AG09309 (cell line): ENCODE measurements around the gene NAMPT.

ENCODE experiments used
- DNase-seq: peaks from one replicate; pipeline ENCODE4 v3.0.0-alpha.2; 2010; ENCODE audit warnings: low read depth
- H3K4me3 ChIP-seq: 2 replicates; pipeline ENCODE4 v1.5.1; 2011; ENCODE audit warnings: mild to moderate bottlenecking, low read depth, low read length, moderate library complexity; ENCODE audit not compliant: control insufficient read depth
- CTCF ChIP-seq: IDR thresholded peaks from 2 replicates; pipeline ENCODE4 v1.5.1; 2011; ENCODE audit warnings: mild to moderate bottlenecking, low read depth, low read length, inconsistent platforms; ENCODE audit not compliant: insufficient read depth, control insufficient read depth; ENCODE audit errors: missing control alignments

NAMPT gene

GRCh38 chr7:106277976-106278375 is 6.8 kb downstream of the NAMPT start:
- H3K4me3 ChIP-seq: no peak overlapping the region
- no peak for TF ChIP-seq CTCF
- DNase-seq: no peak

GRCh38 chr7:106276513-106276912 is 8.3 kb downstream of the NAMPT start:
- no peak for TF ChIP-seq CTCF
- no peak for DNase-seq
- no peak overlapping the region for H3K4me3 ChIP-seq

- TF ChIP-seq CTCF: no peak
- H3K4me3 ChIP-seq: no peak overlapping the region
- no peak for DNase-seq
Observed at GRCh38 chr7:106273009-106273668, 11.6 kb downstream of the NAMPT start.

- H3K4me3 ChIP-seq: no peak overlapping the region
- TF ChIP-seq CTCF: no peak
- no peak for DNase-seq
Observed at GRCh38 chr7:106270122-106270977, 14.4 kb downstream of the NAMPT start.

- no peak for DNase-seq
- no peak for TF ChIP-seq CTCF
- no peak overlapping the region for H3K4me3 ChIP-seq
Observed at GRCh38 chr7:106269254-106269961, 15.4 kb downstream of the NAMPT start.

GRCh38 chr7:106265133-106265532 is 19.6 kb downstream of the NAMPT start:
- no peak overlapping the region for H3K4me3 ChIP-seq
- TF ChIP-seq CTCF: no peak
- DNase-seq: no peak
